Liver (tissue), 9 donors: ENCODE measurements around the gene IL10RB. TPM values are rescaled to one million over a fixed set of nuclear protein-coding genes. Genes with fewer than 3 reads are reported as not detected.

Experiments
- DNase-seq: peaks from one replicate; pipeline ENCODE4 v3.0.0-alpha.2; 2017; ENCODE audit warnings: low spot score
- H3K27ac ChIP-seq, 2 donors: one replicate each; pipeline ENCODE4 v1.7.0; 2013; ENCODE audit warnings: inconsistent platforms in 2 of 2, low read length in 2 of 2, control low read depth in 1 of 2, low read depth in 1 of 2, mild to moderate bottlenecking in 1 of 2
- H3K27me3 ChIP-seq, 4 donors: one replicate each; pipeline versions ENCODE4 v1.6.1 to v1.7.0; 2013; ENCODE audit warnings: low read length in 3 of 4, inconsistent platforms in 1 of 4, mild to moderate bottlenecking in 1 of 4, moderate library complexity in 1 of 4; ENCODE audit not compliant: control insufficient read depth in 4 of 4, insufficient read depth in 4 of 4
- H3K36me3 ChIP-seq, 4 donors: one replicate each; pipeline versions ENCODE4 v1.6.1 to v1.7.0; 2013; ENCODE audit warnings: low read length in 3 of 4, mild to moderate bottlenecking in 3 of 4, low read depth in 1 of 4, moderate library complexity in 1 of 4; ENCODE audit not compliant: control insufficient read depth in 4 of 4, insufficient read depth in 3 of 4
- H3K4me1 ChIP-seq, 4 donors: one replicate each; pipeline versions ENCODE4 v1.6.1 to v1.7.0; 2013; ENCODE audit warnings: low read length in 3 of 4, mild to moderate bottlenecking in 3 of 4, moderate library complexity in 1 of 4; ENCODE audit not compliant: control insufficient read depth in 4 of 4, insufficient read depth in 4 of 4
- H3K4me3 ChIP-seq, 3 donors: one replicate each; pipeline versions ENCODE4 v1.6.1 to v1.7.0; 2013; ENCODE audit warnings: low read length in 3 of 3, control low read depth in 1 of 3, low read depth in 1 of 3, mild to moderate bottlenecking in 1 of 3
- H3K9ac ChIP-seq, 2 donors: one replicate each; pipeline ENCODE4 v1.7.0; 2013; ENCODE audit warnings: low read length in 2 of 2, mild to moderate bottlenecking in 2 of 2, moderate library complexity in 2 of 2, control low read depth in 1 of 2, low read depth in 1 of 2
- H3K9me3 ChIP-seq, 4 donors: one replicate each; pipeline versions ENCODE4 v1.6.1 to v1.7.0; 2013; ENCODE audit warnings: low read length in 3 of 4; ENCODE audit not compliant: control insufficient read depth in 4 of 4
- EGR1 ChIP-seq, 2 donors: IDR thresholded peaks; 2 replicates each; pipeline ENCODE4 v1.6.1; 2016 to 2018; ENCODE audit warnings: antibody characterized with exemption in 2 of 2, low read depth in 2 of 2
- FOXA1 ChIP-seq: IDR thresholded peaks from 2 replicates; pipeline ENCODE4 v1.6.1; 2016; ENCODE audit warnings: antibody characterized with exemption
- FOXA2 ChIP-seq: IDR thresholded peaks from 2 replicates; pipeline ENCODE4 v1.6.1; 2016; ENCODE audit warnings: antibody characterized with exemption
- GABPA ChIP-seq, 2 donors: IDR thresholded peaks in 1 of 2; conservative IDR thresholded peaks in 1 of 2; 2 replicates each; pipeline ENCODE4 v1.6.1; 2016; ENCODE audit warnings: antibody characterized with exemption in 2 of 2, mild to moderate bottlenecking in 1 of 2, moderate library complexity in 1 of 2
- HNF4A ChIP-seq, 2 donors: conservative IDR thresholded peaks; 2 replicates each; pipeline ENCODE4 v1.6.1; 2016; ENCODE audit warnings: antibody characterized with exemption in 2 of 2, mild to moderate bottlenecking in 2 of 2
- HNF4G ChIP-seq: IDR thresholded peaks from 2 replicates; pipeline ENCODE4 v1.6.1; 2016; ENCODE audit warnings: antibody characterized with exemption
- JUND ChIP-seq, 2 donors: IDR thresholded peaks; 2 replicates each; pipeline ENCODE4 v1.6.1; 2016; ENCODE audit warnings: antibody characterized with exemption in 2 of 2
- NR2F2 ChIP-seq: IDR thresholded peaks from 2 replicates; pipeline ENCODE4 v1.6.1; 2016; ENCODE audit warnings: antibody characterized with exemption
- RAD21 ChIP-seq, 2 donors: IDR thresholded peaks; 2 replicates each; pipeline ENCODE4 v1.6.1; 2016; ENCODE audit warnings: antibody characterized with exemption in 2 of 2, mild to moderate bottlenecking in 2 of 2
- RXRA ChIP-seq, 2 donors: IDR thresholded peaks; 2 replicates each; pipeline ENCODE4 v1.6.1; 2017 to 2018; ENCODE audit warnings: antibody characterized with exemption in 2 of 2, mild to moderate bottlenecking in 1 of 2
- SP1 ChIP-seq: IDR thresholded peaks from 2 replicates; pipeline ENCODE4 v1.6.1; 2018; ENCODE audit warnings: antibody characterized with exemption, mild to moderate bottlenecking
- TAF1 ChIP-seq: conservative IDR thresholded peaks from 2 replicates; pipeline ENCODE4 v1.6.1; 2016; ENCODE audit warnings: antibody characterized with exemption, mild to moderate bottlenecking
- YY1 ChIP-seq: IDR thresholded peaks from 2 replicates; pipeline ENCODE4 v1.6.1; 2016; ENCODE audit warnings: antibody characterized with exemption, mild to moderate bottlenecking
- whole genome bisulfite sequencing: extraction: QIAGEN DNeasy Blood & Tissue Kit; methylation state at CpG from one replicate; pipeline ENCODE4 v1.1.7; 2013; 5-methylcytosine and 5-hydroxymethylcytosine counted together
- polyA plus RNA-seq, 2 donors: library from polyadenylated mRNA; stranded (reverse) in 1 of 2; unstranded in 1 of 2; fragments of 200-250 nt in 1 of 2; fragments of >200 nt in 1 of 2; fragmentation: Nextera tagmentation in 1 of 2; extraction: Ambion mirVana in 1 of 2; gene quantifications; one replicate each; pipeline versions ENCODE4 v1.2.1 to v1.2.3, GENCODE V29; 2013 to 2015
- total RNA-seq, 2 donors: library from RNA; depleted of rRNA; stranded (reverse); fragments of >200 nt; gene quantifications; one replicate each; pipeline ENCODE4 v1.2.3, GENCODE V29; 2014
- TF ChIP-seq, protein P1 (sequence below): fragments of 150-350 bp; IDR thresholded peaks from 2 replicates; pipeline ENCODE4 v1.5.1; 2017; ENCODE audit warnings: improper control_type of control experiment, low read depth, low read length; ENCODE audit not compliant: missing input control
- TF ChIP-seq, protein P2 (sequence below): IDR thresholded peaks from 2 replicates; pipeline ENCODE4 v1.6.1; 2016; ENCODE audit warnings: antibody characterized with exemption
- TF ChIP-seq, protein P3 (sequence below): IDR thresholded peaks from 2 replicates; pipeline ENCODE4 v1.6.1; 2016; ENCODE audit warnings: antibody characterized with exemption, mild to moderate bottlenecking
- TF ChIP-seq, protein P4 (sequence below): IDR thresholded peaks from 2 replicates; pipeline ENCODE4 v1.6.1; 2016; ENCODE audit warnings: antibody characterized with exemption
- TF ChIP-seq, protein P5 (sequence below): IDR thresholded peaks from 2 replicates; pipeline ENCODE4 v1.6.1; 2016; ENCODE audit warnings: antibody characterized with exemption
- donor health status: healthy.
- donor health status: healthy.
- donor health status: healthy.
- donor health status: healthy.
- donor health status: healthy.

Gene IL10RB
- total and polyA plus RNA-seq, 4 donors: 16.1 to 22.1 (median 18.8) TPM

DNA sequence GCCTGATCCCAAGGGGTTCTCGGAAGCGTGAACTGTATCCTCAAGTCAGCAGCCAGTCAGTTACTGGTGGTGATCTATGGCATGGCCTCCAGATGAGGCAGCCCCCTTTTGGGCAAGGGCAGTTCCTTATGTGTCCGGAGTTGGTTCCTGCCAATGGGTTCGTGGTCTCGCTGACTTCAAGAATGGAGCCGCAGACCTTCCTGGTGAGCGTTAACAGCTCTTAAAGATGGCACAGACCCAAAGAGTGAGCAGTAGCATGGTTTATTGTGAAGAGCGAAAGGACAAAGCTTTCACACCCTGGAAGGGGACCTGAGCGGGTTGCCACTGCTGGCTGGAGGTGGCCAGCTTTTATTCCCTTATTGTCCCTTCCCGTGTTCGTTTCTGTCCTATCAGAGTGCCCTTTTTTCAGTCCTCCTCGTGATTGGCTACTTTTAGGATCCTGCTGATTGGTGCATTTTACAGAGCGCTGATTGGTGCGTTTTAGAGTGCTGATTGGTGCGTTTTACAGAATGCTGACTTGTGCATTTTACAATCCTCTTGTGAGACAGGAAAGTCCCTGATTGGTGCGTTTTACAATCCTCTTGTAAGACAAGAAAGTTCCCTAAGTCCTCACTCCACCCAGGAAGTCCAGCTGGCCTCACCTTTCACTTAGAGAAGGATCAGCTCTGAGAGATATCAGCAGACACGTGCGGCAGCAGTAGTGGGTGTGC, 8.9 kb upstream of the IL10RB start:
- WGBS: 96% methylated on average over 18 of the region's 18 CpGs
- no peak for TF ChIP-seq JUND (IDR thresholded peaks at IDR 0.05)
- no peak for TF ChIP-seq SP1
- TF ChIP-seq HNF4A (conservative IDR thresholded peaks at IDR 0.05): no peak
- TF ChIP-seq RAD21 (IDR thresholded peaks at IDR 0.05): no peak
- TF ChIP-seq, protein P1, sequence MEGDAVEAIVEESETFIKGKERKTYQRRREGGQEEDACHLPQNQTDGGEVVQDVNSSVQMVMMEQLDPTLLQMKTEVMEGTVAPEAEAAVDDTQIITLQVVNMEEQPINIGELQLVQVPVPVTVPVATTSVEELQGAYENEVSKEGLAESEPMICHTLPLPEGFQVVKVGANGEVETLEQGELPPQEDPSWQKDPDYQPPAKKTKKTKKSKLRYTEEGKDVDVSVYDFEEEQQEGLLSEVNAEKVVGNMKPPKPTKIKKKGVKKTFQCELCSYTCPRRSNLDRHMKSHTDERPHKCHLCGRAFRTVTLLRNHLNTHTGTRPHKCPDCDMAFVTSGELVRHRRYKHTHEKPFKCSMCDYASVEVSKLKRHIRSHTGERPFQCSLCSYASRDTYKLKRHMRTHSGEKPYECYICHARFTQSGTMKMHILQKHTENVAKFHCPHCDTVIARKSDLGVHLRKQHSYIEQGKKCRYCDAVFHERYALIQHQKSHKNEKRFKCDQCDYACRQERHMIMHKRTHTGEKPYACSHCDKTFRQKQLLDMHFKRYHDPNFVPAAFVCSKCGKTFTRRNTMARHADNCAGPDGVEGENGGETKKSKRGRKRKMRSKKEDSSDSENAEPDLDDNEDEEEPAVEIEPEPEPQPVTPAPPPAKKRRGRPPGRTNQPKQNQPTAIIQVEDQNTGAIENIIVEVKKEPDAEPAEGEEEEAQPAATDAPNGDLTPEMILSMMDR: no peak
- TF ChIP-seq GABPA (IDR thresholded peaks at IDR 0.05 in 1 of 2, conservative IDR thresholded peaks at IDR 0.05 in 1 of 2): no peak
- TF ChIP-seq HNF4G: no peak
- no peak for TF ChIP-seq YY1
- no peak for TF ChIP-seq FOXA2
- no peak for TF ChIP-seq TAF1
- no peak for TF ChIP-seq EGR1 (IDR thresholded peaks at IDR 0.05; ENCODE audit: low read depth in 2 of 2)
- TF ChIP-seq, protein P2, sequence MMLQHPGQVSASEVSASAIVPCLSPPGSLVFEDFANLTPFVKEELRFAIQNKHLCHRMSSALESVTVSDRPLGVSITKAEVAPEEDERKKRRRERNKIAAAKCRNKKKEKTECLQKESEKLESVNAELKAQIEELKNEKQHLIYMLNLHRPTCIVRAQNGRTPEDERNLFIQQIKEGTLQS: no peak
- TF ChIP-seq NR2F2: no peak
- TF ChIP-seq FOXA1: no peak
- TF ChIP-seq, protein P3, sequence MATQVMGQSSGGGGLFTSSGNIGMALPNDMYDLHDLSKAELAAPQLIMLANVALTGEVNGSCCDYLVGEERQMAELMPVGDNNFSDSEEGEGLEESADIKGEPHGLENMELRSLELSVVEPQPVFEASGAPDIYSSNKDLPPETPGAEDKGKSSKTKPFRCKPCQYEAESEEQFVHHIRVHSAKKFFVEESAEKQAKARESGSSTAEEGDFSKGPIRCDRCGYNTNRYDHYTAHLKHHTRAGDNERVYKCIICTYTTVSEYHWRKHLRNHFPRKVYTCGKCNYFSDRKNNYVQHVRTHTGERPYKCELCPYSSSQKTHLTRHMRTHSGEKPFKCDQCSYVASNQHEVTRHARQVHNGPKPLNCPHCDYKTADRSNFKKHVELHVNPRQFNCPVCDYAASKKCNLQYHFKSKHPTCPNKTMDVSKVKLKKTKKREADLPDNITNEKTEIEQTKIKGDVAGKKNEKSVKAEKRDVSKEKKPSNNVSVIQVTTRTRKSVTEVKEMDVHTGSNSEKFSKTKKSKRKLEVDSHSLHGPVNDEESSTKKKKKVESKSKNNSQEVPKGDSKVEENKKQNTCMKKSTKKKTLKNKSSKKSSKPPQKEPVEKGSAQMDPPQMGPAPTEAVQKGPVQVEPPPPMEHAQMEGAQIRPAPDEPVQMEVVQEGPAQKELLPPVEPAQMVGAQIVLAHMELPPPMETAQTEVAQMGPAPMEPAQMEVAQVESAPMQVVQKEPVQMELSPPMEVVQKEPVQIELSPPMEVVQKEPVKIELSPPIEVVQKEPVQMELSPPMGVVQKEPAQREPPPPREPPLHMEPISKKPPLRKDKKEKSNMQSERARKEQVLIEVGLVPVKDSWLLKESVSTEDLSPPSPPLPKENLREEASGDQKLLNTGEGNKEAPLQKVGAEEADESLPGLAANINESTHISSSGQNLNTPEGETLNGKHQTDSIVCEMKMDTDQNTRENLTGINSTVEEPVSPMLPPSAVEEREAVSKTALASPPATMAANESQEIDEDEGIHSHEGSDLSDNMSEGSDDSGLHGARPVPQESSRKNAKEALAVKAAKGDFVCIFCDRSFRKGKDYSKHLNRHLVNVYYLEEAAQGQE: no peak
- TF ChIP-seq, protein P4, sequence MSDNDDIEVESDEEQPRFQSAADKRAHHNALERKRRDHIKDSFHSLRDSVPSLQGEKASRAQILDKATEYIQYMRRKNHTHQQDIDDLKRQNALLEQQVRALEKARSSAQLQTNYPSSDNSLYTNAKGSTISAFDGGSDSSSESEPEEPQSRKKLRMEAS: no peak
- peaks cover 5 to 61% (median 49%) of the 10 kb centered on the region in 4 donors for H3K36me3 ChIP-seq

DNA sequence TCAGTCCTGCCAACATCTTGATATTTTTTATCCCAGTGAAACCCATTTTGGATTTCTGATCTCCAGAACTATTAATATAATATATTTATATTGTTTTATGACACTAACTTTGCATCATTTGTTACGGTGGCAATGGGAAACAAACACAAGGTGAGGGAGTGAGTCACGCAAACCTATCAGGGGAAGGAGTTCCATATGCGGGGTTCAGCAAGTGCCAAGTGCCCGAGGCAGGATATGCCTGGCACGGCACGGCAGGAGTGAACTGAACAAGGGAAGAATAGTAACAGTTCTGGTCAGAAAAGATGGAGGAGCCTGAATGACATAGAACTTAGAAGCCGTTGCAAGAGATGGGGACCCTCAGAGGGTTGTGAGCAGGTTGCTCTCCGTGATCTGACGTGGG, 7.7 kb upstream of the IL10RB start:
- peaks cover 0 to 7% (median 5%) of the 10 kb centered on the region in 4 donors for H3K4me1 ChIP-seq
- peaks cover 5 to 58% (median 44%) of the 10 kb centered on the region in 4 donors for H3K36me3 ChIP-seq
- H3K27me3 ChIP-seq: no peaks in the 10 kb centered on the region
- no peak for DNase-seq
- H3K9me3 ChIP-seq: no peaks in the 10 kb centered on the region
- H3K4me3 ChIP-seq: no peak overlapping the region
- H3K27ac ChIP-seq: no peak overlapping the region
- H3K9ac ChIP-seq: no peak overlapping the region
- WGBS: 97% methylated on average over 9 of the region's 9 CpGs
- TF ChIP-seq, protein P5, sequence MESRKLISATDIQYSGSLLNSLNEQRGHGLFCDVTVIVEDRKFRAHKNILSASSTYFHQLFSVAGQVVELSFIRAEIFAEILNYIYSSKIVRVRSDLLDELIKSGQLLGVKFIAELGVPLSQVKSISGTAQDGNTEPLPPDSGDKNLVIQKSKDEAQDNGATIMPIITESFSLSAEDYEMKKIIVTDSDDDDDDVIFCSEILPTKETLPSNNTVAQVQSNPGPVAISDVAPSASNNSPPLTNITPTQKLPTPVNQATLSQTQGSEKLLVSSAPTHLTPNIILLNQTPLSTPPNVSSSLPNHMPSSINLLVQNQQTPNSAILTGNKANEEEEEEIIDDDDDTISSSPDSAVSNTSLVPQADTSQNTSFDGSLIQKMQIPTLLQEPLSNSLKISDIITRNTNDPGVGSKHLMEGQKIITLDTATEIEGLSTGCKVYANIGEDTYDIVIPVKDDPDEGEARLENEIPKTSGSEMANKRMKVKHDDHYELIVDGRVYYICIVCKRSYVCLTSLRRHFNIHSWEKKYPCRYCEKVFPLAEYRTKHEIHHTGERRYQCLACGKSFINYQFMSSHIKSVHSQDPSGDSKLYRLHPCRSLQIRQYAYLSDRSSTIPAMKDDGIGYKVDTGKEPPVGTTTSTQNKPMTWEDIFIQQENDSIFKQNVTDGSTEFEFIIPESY: no peak
- no peak for TF ChIP-seq HNF4A (conservative IDR thresholded peaks at IDR 0.05)
- TF ChIP-seq FOXA1: no peak
- no peak for TF ChIP-seq SP1
- TF ChIP-seq JUND (IDR thresholded peaks at IDR 0.05): no peak
- no peak for TF ChIP-seq RXRA (IDR thresholded peaks at IDR 0.05)
- TF ChIP-seq TAF1: no peak
- no peak for TF ChIP-seq RAD21 (IDR thresholded peaks at IDR 0.05)
- no peak for TF ChIP-seq YY1
- TF ChIP-seq, protein P1: no peak

More for the DNA sequence above, 8.9 kb upstream of the IL10RB start:
- Histone ChIP-seq H3K27ac (no peak overlapping the region), H3K9me3 (no peaks in the 10 kb centered on the region), H3K4me1 (peaks cover 0 to 7% (median 5%) of the 10 kb centered on the region in 4 donors), H3K27me3 (no peaks in the 10 kb centered on the region), H3K4me3 (no peak overlapping the region), H3K9ac (no peak overlapping the region)
- no peak for DNase-seq
